T-cell (primary cell): ENCODE results near the gene ALKBH3. TPM values are rescaled to one million over a fixed set of nuclear protein-coding genes. Genes with fewer than 3 reads are reported as not detected.

ENCODE experiments used
- ATAC-seq, 4 experiments: fragments of 200-7000 bp in 3 of 4; fragments of 150-1000 bp in 1 of 4; cut with Tn5 transposase; replicated peaks in 1 of 4; 1 replicate in 3 of 4; 2 replicates in 1 of 4; pipeline ENCODE4 v1.10.0; 2021; ENCODE audit warnings: moderate library complexity in 3 of 4, mild to moderate bottlenecking in 2 of 4, moderate number of reproducible peaks in 1 of 4
- CTCF ChIA-PET, 2 donors: fragments of 300-600 bp; sonication (Branson Sonifier 250); formaldehyde crosslinking; loops; one replicate each; lab custom pipeline; 2022; ENCODE audit warnings: antibody characterized with exemption in 2 of 2; lab: Charles Lee
- POLR2A ChIA-PET, 2 donors: fragments of 300-600 bp; sonication (Branson Sonifier 250); formaldehyde crosslinking; loops; one replicate each; lab custom pipeline; 2022; ENCODE audit warnings: antibody characterized with exemption in 2 of 2; lab: Charles Lee
- DNase-seq, 35 experiments: peaks; one replicate each; pipeline versions ENCODE4 v3.0.0 to v3.0.0-alpha.2; 2013 to 2023
- H3K27ac ChIP-seq: one replicate; pipeline ENCODE4 v1.5.1; 2013; ENCODE audit warnings: low read length
- H3K27me3 ChIP-seq, 2 experiments: replicated peaks in 1 of 2; 1 replicate in 1 of 2; 2 replicates in 1 of 2; pipeline versions ENCODE4 v1.6.1 to v1.7.0; 2013; ENCODE audit warnings: low read length in 1 of 2, mixed read lengths in 1 of 2; ENCODE audit not compliant: control insufficient read depth in 2 of 2, insufficient read depth in 2 of 2; ENCODE audit errors: extremely low read depth in 1 of 2
- H3K36me3 ChIP-seq, 2 donors: 1 replicate in 1 of 2; 2 replicates in 1 of 2; pipeline versions ENCODE4 v1.6.1 to v1.7.0; 2013; ENCODE audit warnings: low read length in 1 of 2; ENCODE audit not compliant: control insufficient read depth in 2 of 2, insufficient read depth in 1 of 2; ENCODE audit errors: extremely low read depth in 1 of 2
- H3K4me1 ChIP-seq, 2 experiments: 1 replicate in 1 of 2; 2 replicates in 1 of 2; pipeline versions ENCODE4 v1.6.1 to v1.7.0; 2013; ENCODE audit warnings: low read length in 2 of 2, mixed read lengths in 1 of 2; ENCODE audit not compliant: insufficient read depth in 2 of 2, control insufficient read depth in 1 of 2; ENCODE audit errors: extremely low read depth in 1 of 2
- H3K4me3 ChIP-seq, 2 donors: 1 replicate in 1 of 2; 2 replicates in 1 of 2; pipeline versions ENCODE4 v1.5.1 to v1.7.0; 2013; ENCODE audit warnings: mild to moderate bottlenecking in 2 of 2, low read length in 1 of 2, moderate library complexity in 1 of 2; ENCODE audit not compliant: control insufficient read depth in 1 of 2; ENCODE audit errors: extremely low read depth in 1 of 2
- H3K9me3 ChIP-seq: 2 replicates; pipeline ENCODE4 v1.7.0; 2013
- H3K27ac Mint-ChIP-seq, 2 donors: one replicate each; pipeline ENCODE4 v1.8.0; 2020 to 2021; ENCODE audit warnings: mild to moderate bottlenecking in 2 of 2, mixed read lengths in 2 of 2
- H3K27me3 Mint-ChIP-seq, 2 donors: one replicate each; pipeline ENCODE4 v1.8.0; 2021 to 2022; ENCODE audit warnings: mixed read lengths in 2 of 2
- H3K36me3 Mint-ChIP-seq: one replicate; pipeline ENCODE4 v1.8.0; 2021; ENCODE audit warnings: mixed read lengths
- H3K4me1 Mint-ChIP-seq, 3 donors: one replicate each; pipeline ENCODE4 v1.8.0; 2020 to 2022; ENCODE audit warnings: mixed read lengths in 3 of 3, mild to moderate bottlenecking in 1 of 3
- H3K4me3 Mint-ChIP-seq, 3 donors: one replicate each; pipeline ENCODE4 v1.8.0; 2020 to 2022; ENCODE audit warnings: mild to moderate bottlenecking in 3 of 3, mixed read lengths in 3 of 3, moderate library complexity in 3 of 3
- H3K9me3 Mint-ChIP-seq, 3 donors: one replicate each; pipeline ENCODE4 v1.8.0; 2020 to 2022; ENCODE audit warnings: mixed read lengths in 3 of 3
- WGBS: methylation state at CpG from one replicate; pipeline ENCODE4 v1.1.5; 2013; ENCODE audit warnings: missing lambda C conversion rate; ENCODE audit not compliant: insufficient coverage; 5-methylcytosine and 5-hydroxymethylcytosine counted together
- total RNA-seq, 35 experiments: library from RNA in 6 of 35; stranded (reverse) in 6 of 35; fragments of 120-200 nt in 1 of 35; gene quantifications; one replicate each; pipeline versions ENCODE4 v1.2.1 to v1.2.4 and lab custom pipeline; 2013 to 2026

ALKBH3 gene
- total RNA-seq, 5 donors from 2014 or later (not counting 1 experiment from before 2014, with no cell fraction given) = 21.6 to 36.9 (median 34.1) TPM

GRCh38 chr11:43933226-43933607 lies 52.6 kb downstream of the ALKBH3 start:
- WGBS = 100% methylated on average over 1 of the region's 1 CpG
- H3K27me3 Mint-ChIP-seq = peaks cover 5 to 20% of the 10 kb centered on the region in 2 donors
- no peak for ATAC-seq

GRCh38 chr11:43933608-43934551 lies 53.2 kb downstream of the ALKBH3 start:
- WGBS = 48% methylated on average over 8 of the region's 20 CpGs
- no peak overlapping the region for H3K4me3 Mint-ChIP-seq

More at GRCh38 chr11:43933226-43933607, 52.6 kb downstream of the ALKBH3 start:
- no peak for DNase-seq
- H3K4me3 ChIP-seq = no peak overlapping the region
- no peaks in the 10 kb centered on the region for H3K36me3 Mint-ChIP-seq
- H3K36me3 ChIP-seq = no peaks in the 10 kb centered on the region
- H3K27ac ChIP-seq = no peak overlapping the region
- no peak overlapping the region for H3K27ac Mint-ChIP-seq
- peaks cover 0 to 38% of the 10 kb centered on the region in 2 experiments for H3K27me3 ChIP-seq
- H3K4me1 ChIP-seq = peaks cover 0 to 4% of the 10 kb centered on the region in 2 experiments
- no peaks in the 10 kb centered on the region for H3K9me3 Mint-ChIP-seq
- H3K4me3 Mint-ChIP-seq = no peak overlapping the region
- no peaks in the 10 kb centered on the region for H3K9me3 ChIP-seq
- peaks cover 3 to 9% (median 9%) of the 10 kb centered on the region in 3 donors for H3K4me1 Mint-ChIP-seq
- ChIA-PET POLR2A (interaction anchor here in 1 of 2 donors (0.6 kb wide), 1 partner anchor 960 kb away, joined by 3 read pairs; no protein-coding TSS in a partner anchor), CTCF (no interaction called here)

GRCh38 chr11:43934601-43935423 lies 54.2 kb downstream of the ALKBH3 start:
- Mint-ChIP-seq H3K9me3 (no peaks in the 10 kb centered on the region), H3K27me3 (peaks cover 5 to 25% of the 10 kb centered on the region in 2 donors), H3K36me3 (no peaks in the 10 kb centered on the region), H3K4me3 (no peak overlapping the region), H3K27ac (no peak overlapping the region), H3K4me1 (peaks cover 3 to 9% (median 9%) of the 10 kb centered on the region in 3 donors)
- ATAC-seq (no peak), DNase-seq (no peak)
- peaks cover 0 to 38% of the 10 kb centered on the region in 2 experiments for H3K27me3 ChIP-seq
- H3K27ac ChIP-seq = no peak overlapping the region
- CTCF ChIA-PET = no interaction called here
- H3K9me3 ChIP-seq = no peaks in the 10 kb centered on the region
- 82% methylated on average over 10 of the region's 14 CpGs for WGBS
- no peaks in the 10 kb centered on the region for H3K36me3 ChIP-seq
- H3K4me1 ChIP-seq = peaks cover 0 to 4% of the 10 kb centered on the region in 2 experiments
- POLR2A ChIA-PET = no interaction called here
- no peak overlapping the region for H3K4me3 ChIP-seq

More at GRCh38 chr11:43933608-43934551, 53.2 kb downstream of the ALKBH3 start:
- Histone ChIP-seq H3K4me1 (peaks cover 0 to 4% of the 10 kb centered on the region in 2 experiments), H3K9me3 (no peaks in the 10 kb centered on the region), H3K36me3 (no peaks in the 10 kb centered on the region), H3K27me3 (peaks cover 0 to 38% of the 10 kb centered on the region in 2 experiments), H3K27ac (no peak overlapping the region), H3K4me3 (no peak overlapping the region)
- Mint-ChIP-seq H3K27ac (no peak overlapping the region), H3K36me3 (no peaks in the 10 kb centered on the region), H3K9me3 (no peaks in the 10 kb centered on the region), H3K4me1 (peaks cover 3 to 9% (median 9%) of the 10 kb centered on the region in 3 donors), H3K27me3 (peaks cover 5 to 22% of the 10 kb centered on the region in 2 donors)
- no peak for ATAC-seq
- no peak for DNase-seq
- ChIA-PET POLR2A (interaction anchor here in 1 of 2 donors (0.6 kb wide), 1 partner anchor 959 kb away, joined by 3 read pairs; no protein-coding TSS in a partner anchor), CTCF (no interaction called here)

- ChIA-PET POLR2A (no interaction called here), CTCF (no interaction called here)
- 95% methylated on average over 4 of the region's 7 CpGs for WGBS
- peaks cover 0 to 4% of the 10 kb centered on the region in 2 experiments for H3K4me1 ChIP-seq
- Mint-ChIP-seq H3K27ac (no peak overlapping the region), H3K9me3 (no peaks in the 10 kb centered on the region), H3K36me3 (no peaks in the 10 kb centered on the region), H3K4me1 (peaks cover 3 to 7% (median 6%) of the 10 kb centered on the region in 3 donors), H3K27me3 (peaks cover 5 to 28% of the 10 kb centered on the region in 2 donors), H3K4me3 (no peak overlapping the region)
- no peak overlapping the region for H3K27ac ChIP-seq
- H3K36me3 ChIP-seq = no peaks in the 10 kb centered on the region
- no peak overlapping the region for H3K4me3 ChIP-seq
- H3K27me3 ChIP-seq = peaks cover 0 to 42% of the 10 kb centered on the region in 2 experiments
- ATAC-seq (no peak), DNase-seq (no peak)
- no peaks in the 10 kb centered on the region for H3K9me3 ChIP-seq
These were observed 54.9 kb downstream of the ALKBH3 start for GRCh38 chr11:43935424-43935979.

GRCh38 chr11:43936076-43936475 lies 55.4 kb downstream of the ALKBH3 start:
- ChIA-PET POLR2A (no interaction called here), CTCF (no interaction called here)
- no peaks in the 10 kb centered on the region for H3K36me3 ChIP-seq
- no peaks in the 10 kb centered on the region for H3K9me3 Mint-ChIP-seq
- H3K36me3 Mint-ChIP-seq = no peaks in the 10 kb centered on the region
- peaks cover 0 to under 1% of the 10 kb centered on the region in 2 experiments for H3K4me1 ChIP-seq
- H3K27ac Mint-ChIP-seq = no peak overlapping the region
- peaks cover 0 to 1% (median 0%) of the 10 kb centered on the region in 3 donors for H3K4me1 Mint-ChIP-seq
- no peak for ATAC-seq
- H3K9me3 ChIP-seq = no peaks in the 10 kb centered on the region
- DNase-seq = no peak
- peaks cover 0 to 46% of the 10 kb centered on the region in 2 experiments for H3K27me3 ChIP-seq
- WGBS = no CpG with 5 or more reads among the region's 7 CpGs
- no peak overlapping the region for H3K27ac ChIP-seq
- peaks cover 11 to 34% of the 10 kb centered on the region in 2 donors for H3K27me3 Mint-ChIP-seq
- no peak overlapping the region for H3K4me3 Mint-ChIP-seq
- H3K4me3 ChIP-seq = no peak overlapping the region
